SK-N-SH (cell line): ENCODE measurements around the gene LCP2.

Source experiments
- CHD2 ChIP-seq: fragments of 150-350 bp; IDR thresholded peaks from 2 replicates; pipeline ENCODE4 v1.6.1; 2018; ENCODE audit warnings: low read length; ENCODE audit not compliant: partially characterized antibody
- EZH2phosphoT487 ChIP-seq: fragments of 200-600 bp; sonication (generic); IDR thresholded peaks from 2 replicates; pipeline ENCODE4 v1.6.1; 2017; ENCODE audit warnings: low read depth, mixed run types, mild to moderate bottlenecking, antibody characterized with exemption, moderate library complexity, borderline replicate concordance
- GABPA ChIP-seq: IDR thresholded peaks from 2 replicates; pipeline ENCODE4 v1.4.0; 2012; ENCODE audit warnings: low read depth, mild to moderate bottlenecking
- JUND ChIP-seq: IDR thresholded peaks from 2 replicates; pipeline ENCODE4 v1.4.0; 2012
- MXI1 ChIP-seq: IDR thresholded peaks from 2 replicates; pipeline ENCODE4 v1.6.1; 2012; ENCODE audit warnings: mild to moderate bottlenecking, low read depth, low read length, improper control_type of control experiment
- POLR2AphosphoS5 ChIP-seq: IDR thresholded peaks from 2 replicates; pipeline ENCODE4 v1.6.1; 2012; ENCODE audit warnings: low read depth, low read length
- RAD21 ChIP-seq: IDR thresholded peaks from 2 replicates; pipeline ENCODE4 v1.6.1; 2012; ENCODE audit warnings: mild to moderate bottlenecking, low read length
- RCOR1 ChIP-seq: fragments of 150-350 bp; IDR thresholded peaks from 2 replicates; pipeline ENCODE4 v1.6.1; 2017; ENCODE audit warnings: antibody characterized with exemption, low read length
- SMC3 ChIP-seq: IDR thresholded peaks from 2 replicates; pipeline ENCODE4 v1.6.1; 2012; ENCODE audit warnings: low read depth, low read length, improper control_type of control experiment
- TAF1 ChIP-seq: IDR thresholded peaks from 2 replicates; pipeline ENCODE4 v1.6.1; 2012; ENCODE audit warnings: low read depth, mild to moderate bottlenecking, low read length, moderate library complexity, borderline replicate concordance
- TEAD4 ChIP-seq: IDR thresholded peaks from 2 replicates; pipeline ENCODE4 v1.4.0; 2012; ENCODE audit warnings: mild to moderate bottlenecking, borderline replicate concordance; ENCODE audit not compliant: insufficient read depth
- USF2 ChIP-seq: fragments of 150-350 bp; IDR thresholded peaks from 2 replicates; pipeline ENCODE4 v1.6.1; 2017; ENCODE audit warnings: antibody characterized with exemption, low read length, low read depth, borderline replicate concordance
- TF ChIP-seq, protein P1 (sequence below): fragments of 200-600 bp; sonication (generic); IDR thresholded peaks from 2 replicates; pipeline ENCODE4 v1.6.1; 2017; ENCODE audit warnings: antibody characterized with exemption, mild to moderate bottlenecking, moderate library complexity
- TF ChIP-seq, protein P2 (sequence below): IDR thresholded peaks from 2 replicates; pipeline ENCODE4 v1.6.1; 2012; ENCODE audit warnings: mild to moderate bottlenecking, low read depth, low read length, moderate library complexity

GRCh38 chr5:170270293-170271069 is 27.1 kb downstream of the LCP2 start:
- TF ChIP-seq SMC3 (no peak), RCOR1 (no peak), JUND (no peak), TEAD4 (no peak), TAF1 (no peak), USF2 (no peak), GABPA (no peak), CHD2 (no peak), POLR2AphosphoS5 (no peak), MXI1 (no peak), RAD21 (no peak), EZH2phosphoT487 (no peak)
- TF ChIP-seq, protein P1, sequence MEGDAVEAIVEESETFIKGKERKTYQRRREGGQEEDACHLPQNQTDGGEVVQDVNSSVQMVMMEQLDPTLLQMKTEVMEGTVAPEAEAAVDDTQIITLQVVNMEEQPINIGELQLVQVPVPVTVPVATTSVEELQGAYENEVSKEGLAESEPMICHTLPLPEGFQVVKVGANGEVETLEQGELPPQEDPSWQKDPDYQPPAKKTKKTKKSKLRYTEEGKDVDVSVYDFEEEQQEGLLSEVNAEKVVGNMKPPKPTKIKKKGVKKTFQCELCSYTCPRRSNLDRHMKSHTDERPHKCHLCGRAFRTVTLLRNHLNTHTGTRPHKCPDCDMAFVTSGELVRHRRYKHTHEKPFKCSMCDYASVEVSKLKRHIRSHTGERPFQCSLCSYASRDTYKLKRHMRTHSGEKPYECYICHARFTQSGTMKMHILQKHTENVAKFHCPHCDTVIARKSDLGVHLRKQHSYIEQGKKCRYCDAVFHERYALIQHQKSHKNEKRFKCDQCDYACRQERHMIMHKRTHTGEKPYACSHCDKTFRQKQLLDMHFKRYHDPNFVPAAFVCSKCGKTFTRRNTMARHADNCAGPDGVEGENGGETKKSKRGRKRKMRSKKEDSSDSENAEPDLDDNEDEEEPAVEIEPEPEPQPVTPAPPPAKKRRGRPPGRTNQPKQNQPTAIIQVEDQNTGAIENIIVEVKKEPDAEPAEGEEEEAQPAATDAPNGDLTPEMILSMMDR, result no peak
- TF ChIP-seq, protein P2, sequence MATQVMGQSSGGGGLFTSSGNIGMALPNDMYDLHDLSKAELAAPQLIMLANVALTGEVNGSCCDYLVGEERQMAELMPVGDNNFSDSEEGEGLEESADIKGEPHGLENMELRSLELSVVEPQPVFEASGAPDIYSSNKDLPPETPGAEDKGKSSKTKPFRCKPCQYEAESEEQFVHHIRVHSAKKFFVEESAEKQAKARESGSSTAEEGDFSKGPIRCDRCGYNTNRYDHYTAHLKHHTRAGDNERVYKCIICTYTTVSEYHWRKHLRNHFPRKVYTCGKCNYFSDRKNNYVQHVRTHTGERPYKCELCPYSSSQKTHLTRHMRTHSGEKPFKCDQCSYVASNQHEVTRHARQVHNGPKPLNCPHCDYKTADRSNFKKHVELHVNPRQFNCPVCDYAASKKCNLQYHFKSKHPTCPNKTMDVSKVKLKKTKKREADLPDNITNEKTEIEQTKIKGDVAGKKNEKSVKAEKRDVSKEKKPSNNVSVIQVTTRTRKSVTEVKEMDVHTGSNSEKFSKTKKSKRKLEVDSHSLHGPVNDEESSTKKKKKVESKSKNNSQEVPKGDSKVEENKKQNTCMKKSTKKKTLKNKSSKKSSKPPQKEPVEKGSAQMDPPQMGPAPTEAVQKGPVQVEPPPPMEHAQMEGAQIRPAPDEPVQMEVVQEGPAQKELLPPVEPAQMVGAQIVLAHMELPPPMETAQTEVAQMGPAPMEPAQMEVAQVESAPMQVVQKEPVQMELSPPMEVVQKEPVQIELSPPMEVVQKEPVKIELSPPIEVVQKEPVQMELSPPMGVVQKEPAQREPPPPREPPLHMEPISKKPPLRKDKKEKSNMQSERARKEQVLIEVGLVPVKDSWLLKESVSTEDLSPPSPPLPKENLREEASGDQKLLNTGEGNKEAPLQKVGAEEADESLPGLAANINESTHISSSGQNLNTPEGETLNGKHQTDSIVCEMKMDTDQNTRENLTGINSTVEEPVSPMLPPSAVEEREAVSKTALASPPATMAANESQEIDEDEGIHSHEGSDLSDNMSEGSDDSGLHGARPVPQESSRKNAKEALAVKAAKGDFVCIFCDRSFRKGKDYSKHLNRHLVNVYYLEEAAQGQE, result no peak
